ENCODE measurements around the gene ZNF333.
A peak's percentile ranks its signal among the peaks of the same experiment; 100 is the strongest.

The ZNF333 gene

GRCh38 chr19:14689598-14690503 is at the start of gene ZNF333:
Gene ZNF333, plus strand, starts transcription at chr19:14690048. Its CDS starts 3,444 bp downstream, at chr19:14693492.
- peak; percentile 93 for DNase-seq

GRCh38 chr19:14648506-14648905 is 41.3 kb upstream of the ZNF333 start:
- no peak for DNase-seq

DNA sequence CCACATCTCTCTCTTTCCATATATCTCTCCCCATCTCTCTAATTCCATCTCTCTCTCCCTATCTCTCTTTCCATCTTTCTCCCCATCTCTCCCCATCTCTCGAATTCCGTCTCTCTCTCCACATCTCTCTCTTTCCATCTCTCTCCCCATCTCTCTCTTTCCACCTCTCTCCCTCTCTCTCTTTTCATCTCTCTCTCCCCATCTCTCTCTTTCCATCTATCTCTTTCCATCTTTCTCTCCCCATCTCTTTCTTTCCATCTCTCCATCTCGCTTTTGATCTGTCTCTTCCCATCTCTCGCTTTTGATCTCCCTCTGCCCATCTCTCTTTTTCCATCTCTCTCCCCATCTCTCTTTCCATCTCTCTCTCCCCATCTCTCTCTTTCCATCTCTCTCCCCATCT is 40.8 kb upstream of the ZNF333 start:
- DNase-seq, result no peak

DNA sequence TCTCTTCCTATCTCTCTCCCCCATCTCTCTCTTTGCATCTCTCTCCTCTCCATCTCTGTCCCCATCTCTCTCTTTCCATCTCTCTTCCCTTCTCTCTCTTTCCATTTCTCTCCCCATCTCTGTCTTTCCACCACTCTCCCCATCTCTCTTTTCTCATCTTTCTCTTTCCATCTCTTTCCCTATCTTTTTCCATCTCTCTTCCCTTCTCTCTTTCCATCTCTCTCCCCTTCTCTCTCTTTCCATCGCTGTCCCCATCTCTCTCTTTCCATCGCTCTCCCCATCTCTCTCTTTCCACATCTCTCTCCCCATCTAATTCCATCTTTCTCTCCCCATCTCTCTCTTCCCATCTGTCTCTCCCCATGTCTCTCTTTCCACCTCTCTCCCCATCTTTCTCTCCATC is 39.7 kb upstream of the ZNF333 start:
- no peak for DNase-seq

DNA sequence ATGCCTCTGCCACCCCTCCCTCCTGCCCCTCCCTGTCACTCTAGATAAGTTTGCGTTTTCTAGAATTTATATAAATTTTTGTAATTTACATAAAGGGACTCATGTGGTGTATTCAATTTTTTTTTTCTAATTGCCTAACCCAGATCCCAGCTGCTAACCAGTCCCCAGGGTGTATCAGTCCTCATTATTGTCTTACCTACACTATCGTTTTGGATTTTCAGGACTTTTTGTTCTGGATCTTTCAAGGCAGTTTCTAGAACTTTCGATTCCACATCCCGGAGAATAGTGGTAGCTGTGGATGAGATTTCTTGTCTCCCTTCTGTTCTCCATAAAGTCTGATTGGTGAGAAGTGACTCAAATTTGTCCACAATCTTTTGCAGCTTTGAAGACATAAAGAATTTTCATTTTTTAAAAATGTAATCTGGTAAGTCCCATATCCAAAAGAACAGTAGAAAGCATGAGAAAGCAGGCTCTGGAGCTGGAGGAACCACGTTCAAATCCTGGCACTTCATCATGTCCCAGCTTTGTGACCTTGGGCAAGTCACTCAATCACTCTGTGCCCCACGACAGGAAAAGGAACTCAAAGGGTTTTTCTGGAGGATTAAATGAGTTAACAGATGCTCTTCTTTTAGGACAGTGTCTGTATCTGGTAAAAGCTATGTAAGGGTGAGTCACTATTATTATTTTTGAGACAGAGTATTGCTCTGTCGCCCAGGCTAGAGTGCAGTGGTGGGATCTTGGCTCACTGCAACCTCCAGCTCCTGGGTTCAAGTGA is 34.9 kb upstream of the ZNF333 start:
- no peak for DNase-seq

DNA sequence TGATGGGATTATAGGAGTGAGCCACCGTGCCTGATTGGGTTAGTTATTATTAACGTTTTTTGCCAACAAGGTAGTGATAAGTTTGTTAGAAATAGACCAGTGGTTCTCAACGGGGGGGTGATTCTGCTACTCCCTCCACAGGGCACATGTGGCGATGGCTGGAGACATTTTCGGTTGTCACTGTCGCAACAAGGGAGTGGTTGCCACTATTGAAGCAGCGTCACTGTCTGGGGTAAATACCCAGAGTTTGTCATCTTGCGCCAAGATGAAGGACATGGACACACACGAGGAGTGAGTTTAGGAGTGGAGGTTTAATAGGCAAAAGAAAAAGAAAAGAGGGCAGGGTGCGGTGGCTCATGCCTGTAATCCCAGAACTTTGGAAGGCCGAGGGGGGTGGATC is 34.1 kb upstream of the ZNF333 start:
- no peak for DNase-seq

DNA sequence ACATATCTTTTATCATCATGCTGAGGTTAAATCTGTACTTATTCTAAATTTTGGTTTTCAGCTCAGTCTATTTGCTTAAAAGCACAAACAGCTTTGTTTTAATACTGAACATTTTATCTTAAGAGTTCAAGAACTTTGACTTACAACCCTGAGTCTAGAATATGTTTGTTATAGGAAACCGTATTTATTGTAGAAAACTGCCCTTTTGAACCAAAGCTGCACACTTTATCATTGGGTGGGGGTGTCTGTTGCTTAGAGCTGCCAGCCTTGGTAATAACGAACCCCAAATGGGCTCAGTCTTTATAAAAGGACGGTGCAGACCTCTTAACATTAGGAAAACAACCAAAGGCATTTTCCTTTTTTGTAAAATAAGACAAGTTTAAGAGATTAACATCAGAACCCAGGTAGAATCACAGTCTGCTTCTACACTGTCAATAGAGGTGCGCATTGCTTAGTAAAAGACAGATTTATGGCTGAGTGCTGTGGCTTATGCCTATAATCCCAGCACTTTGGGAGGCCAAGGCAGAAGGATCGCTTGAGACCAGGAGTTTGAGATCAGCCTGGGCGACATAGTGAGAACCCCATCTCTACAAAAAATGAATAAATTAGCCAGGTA is 29.9 kb upstream of the ZNF333 start:
- DNase-seq, result no peak

DNA sequence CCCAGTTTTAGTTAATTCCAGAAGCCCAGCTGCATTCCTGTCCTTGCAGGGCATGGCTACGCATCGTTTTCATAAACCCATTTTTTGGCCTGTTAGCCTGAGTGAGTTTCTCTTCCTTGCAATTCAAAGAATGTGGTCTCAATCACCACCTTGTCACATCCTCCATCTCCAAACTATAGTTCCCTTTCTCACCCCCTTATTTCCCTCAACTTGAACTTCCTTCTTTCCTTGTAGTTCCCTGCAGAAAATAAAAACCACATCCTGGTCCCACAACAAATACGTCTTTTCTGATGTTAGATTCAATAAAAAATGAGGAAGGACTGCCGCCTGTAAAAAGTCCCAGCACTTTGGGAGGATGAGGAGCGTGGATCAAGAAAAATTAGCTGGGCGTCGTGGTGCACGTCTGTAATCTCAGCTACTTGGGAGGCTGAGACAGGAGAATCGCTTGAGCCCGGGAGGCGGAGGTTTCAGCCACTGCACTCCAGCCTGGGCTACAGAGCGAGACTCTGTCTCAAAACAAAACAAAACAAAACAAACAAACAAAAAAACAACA is 28.4 kb upstream of the ZNF333 start:
- no peak for DNase-seq

DNA sequence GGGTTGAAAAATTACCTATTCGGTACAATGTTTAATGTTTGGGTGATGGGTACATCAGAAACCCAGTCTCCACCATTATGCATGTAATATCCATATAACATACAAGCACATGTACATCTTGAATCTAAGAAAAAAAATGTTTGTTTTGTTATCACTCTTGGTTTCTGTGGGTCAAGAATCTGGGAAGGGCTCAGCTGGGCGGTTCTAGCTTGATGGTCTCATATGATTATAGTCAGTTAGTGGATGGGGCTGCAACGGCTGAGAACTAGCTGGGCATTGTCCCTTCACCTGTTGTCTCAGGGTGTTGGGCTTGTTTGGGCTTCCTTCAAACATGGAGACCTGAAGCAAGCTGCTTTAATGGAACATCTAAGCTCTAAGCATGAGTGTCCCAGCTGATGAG is 19.9 kb upstream of the ZNF333 start:
- no peak for DNase-seq

DNA sequence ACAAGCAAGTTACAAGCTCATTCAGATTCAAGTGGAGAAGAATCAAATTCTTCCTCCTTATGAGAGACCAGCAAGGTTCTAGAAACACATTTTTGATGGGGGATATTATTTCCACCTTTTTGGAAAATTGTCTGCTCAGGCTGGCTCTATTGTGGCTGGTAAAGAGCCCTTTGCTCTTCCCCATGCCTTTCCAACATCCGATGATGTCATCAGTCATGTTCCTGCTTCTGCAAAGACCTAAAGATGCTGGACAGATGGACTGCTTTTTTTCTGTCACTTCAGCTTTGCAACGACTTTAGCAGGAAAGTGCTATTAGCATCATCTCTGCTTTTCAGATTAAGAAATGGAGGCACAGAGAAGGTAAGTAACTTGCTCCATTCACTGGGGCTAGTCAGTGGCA is 19.4 kb upstream of the ZNF333 start:
- no peak for DNase-seq

DNA sequence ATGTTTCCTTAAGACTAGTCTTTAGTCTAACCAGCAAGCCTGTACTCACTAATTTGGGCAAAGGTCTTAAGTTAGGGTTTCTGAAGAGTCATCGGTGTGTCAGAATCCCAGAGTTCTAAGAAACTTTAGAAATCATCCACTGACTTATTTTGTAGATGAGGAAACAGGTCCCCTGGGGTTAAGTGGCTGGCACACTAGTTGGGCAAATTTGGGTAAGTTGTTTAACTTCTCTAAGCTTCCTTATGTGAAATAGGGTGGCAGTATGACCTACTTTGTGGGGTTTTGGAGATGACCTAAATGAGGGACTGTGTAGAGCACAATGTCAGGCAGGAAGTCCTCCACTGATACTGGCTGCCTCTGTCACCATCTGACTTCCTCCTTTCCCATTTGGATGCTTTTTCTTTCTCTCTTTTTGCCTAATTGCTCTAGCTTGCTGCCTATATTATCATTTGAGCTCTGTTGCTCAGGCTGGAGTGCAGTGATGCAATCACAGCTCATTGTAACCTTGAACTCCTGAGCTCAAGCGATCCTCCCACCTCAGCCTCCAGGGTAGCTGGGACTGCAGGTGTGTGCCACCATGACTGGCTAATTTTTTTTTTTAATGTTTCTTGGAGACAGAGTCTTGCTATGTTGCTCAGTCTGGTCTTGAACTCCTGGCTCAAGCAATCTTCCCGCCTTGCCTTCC is 17.5 kb upstream of the ZNF333 start:
- DNase-seq, result no peak

GRCh38 chr19:14673088-14673487 is 16.8 kb upstream of the ZNF333 start:
- DNase-seq, result no peak

- DNase-seq, result no peak
These were observed 15.1 kb upstream of the ZNF333 start, which contains the start of gene ADGRE3 for GRCh38 chr19:14674764-14675163. Gene ADGRE3, minus strand, starts transcription at chr19:14674844. Its CDS starts 74 bp downstream, at chr19:14674770.

- DNase-seq, result no peak
These were observed 13.1 kb upstream of the ZNF333 start for GRCh38 chr19:14676762-14677161.

DNA sequence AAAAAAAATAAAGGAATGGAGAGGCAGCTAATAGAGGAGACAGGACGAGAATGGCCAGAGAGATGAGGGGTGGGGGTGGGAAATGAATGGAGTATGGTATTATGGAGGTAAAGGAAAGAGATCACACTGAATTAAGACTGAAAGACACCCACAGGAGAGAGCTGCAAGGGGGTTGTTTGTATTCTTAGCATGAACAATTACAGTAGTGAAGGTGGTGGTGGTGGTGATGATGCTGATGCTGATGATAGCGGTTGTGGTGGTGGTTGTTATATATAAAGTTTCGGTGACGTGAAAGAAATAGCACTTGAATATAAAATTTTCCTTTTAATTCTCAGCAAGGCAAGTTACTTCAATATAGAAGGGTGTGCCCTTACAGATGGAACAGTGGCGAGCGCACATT is 12.4 kb upstream of the ZNF333 start:
- DNase-seq, result no peak

- no peak for DNase-seq
These were observed 11.6 kb upstream of the ZNF333 start for GRCh38 chr19:14678199-14678598.

GRCh38 chr19:14682084-14682483 is 7.8 kb upstream of the ZNF333 start:
- no peak for DNase-seq

DNA sequence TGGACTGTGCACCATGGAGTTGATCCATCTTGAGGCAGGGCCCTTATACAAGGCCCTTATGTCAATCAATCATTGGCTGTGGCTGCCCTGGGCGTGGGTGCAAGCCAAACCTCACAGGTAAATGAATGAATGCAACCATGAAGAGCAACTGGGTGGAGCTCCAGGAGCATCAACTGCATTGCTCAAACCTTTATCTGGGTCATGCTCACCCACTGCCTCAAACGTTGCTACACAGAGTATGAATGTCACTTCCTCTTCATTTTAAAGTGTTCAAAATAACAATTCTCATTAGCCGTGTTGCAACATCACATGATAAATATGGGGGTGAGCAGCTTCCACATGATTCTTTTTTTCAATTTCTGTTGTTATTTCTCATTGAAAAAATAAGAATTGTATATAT is 6.4 kb upstream of the ZNF333 start:
- DNase-seq, result no peak

- no peak for DNase-seq
These were observed 3.4 kb upstream of the ZNF333 start for GRCh38 chr19:14686411-14686810.

DNA sequence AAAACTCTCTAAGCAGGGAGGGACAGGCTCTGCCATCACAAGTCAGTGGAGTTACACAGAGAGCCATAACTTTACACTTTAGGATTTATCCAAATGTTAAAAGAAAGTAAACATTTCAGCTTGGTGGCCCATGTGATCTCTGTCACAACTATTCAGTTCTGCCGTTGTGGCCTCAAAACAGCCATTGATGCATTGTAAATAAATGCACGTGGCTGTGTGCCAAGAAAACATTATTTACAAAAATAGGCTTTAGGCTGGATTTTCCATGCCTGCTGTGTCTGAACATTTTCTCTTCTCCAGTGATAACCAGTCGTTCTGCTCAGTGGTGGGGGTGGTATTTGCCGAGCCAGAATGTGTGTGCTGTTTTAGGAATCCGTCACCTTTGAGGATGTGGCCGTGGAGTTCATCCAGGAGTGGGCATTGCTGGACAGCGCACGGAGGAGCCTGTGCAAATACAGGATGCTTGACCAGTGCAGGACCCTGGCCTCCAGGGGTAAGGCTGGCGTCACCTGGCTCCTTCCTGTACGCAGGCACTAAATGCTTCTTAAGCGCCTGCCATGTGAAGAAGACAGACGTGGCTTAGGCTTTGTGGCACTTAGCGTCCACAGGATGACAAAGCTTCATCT is 4.9 kb downstream of the ZNF333 start:
- no peak for DNase-seq

GRCh38 chr19:14695471-14695870 is 5.6 kb downstream of the ZNF333 start:
- no peak for DNase-seq

GRCh38 chr19:14699641-14700040 is 9.8 kb downstream of the ZNF333 start:
- DNase-seq, result no peak

All from NCI-H1436 (cell line).